Suprapubic skin (tissue), 4 donors: ENCODE data around the gene TCAP.

ENCODE experiments used
- CTCF ChIP-seq, 2 donors: fragments of 200-600 bp in 1 of 2; fragments of 450-650 bp in 1 of 2; sonication (generic) in 1 of 2; IDR thresholded peaks; one replicate each; pipeline ENCODE4 v1.5.1; 2016 to 2019; ENCODE audit warnings: antibody characterized with exemption in 2 of 2, mild to moderate bottlenecking in 1 of 2, moderate library complexity in 1 of 2
- POLR2A ChIP-seq, 2 donors: fragments of 450-650 bp; IDR thresholded peaks; one replicate each; pipeline ENCODE4 v1.6.1; 2017; ENCODE audit warnings: antibody characterized with exemption in 2 of 2, mild to moderate bottlenecking in 2 of 2, moderate library complexity in 2 of 2
- POLR2AphosphoS5 ChIP-seq, 3 donors: sonication (generic); formaldehyde crosslinking; IDR thresholded peaks; one replicate each; pipeline ENCODE4 v1.6.1; 2017; ENCODE audit warnings: antibody characterized with exemption in 3 of 3

GRCh38 chr17:39636927-39637736 is 28.0 kb upstream of the TCAP start, which contains the start of gene STARD3:
- TF ChIP-seq POLR2AphosphoS5 (IDR thresholded peaks at IDR 0.05) (peak in 2 of 3 donors; percentile 39 to 74), CTCF (IDR thresholded peaks at IDR 0.05) (no peak), POLR2A (IDR thresholded peaks at IDR 0.05) (peak in 1 of 2 donors; percentile 46)
